H1 (cell line): Measurements from ENCODE around the gene PSMD9. TPM values are rescaled to one million over a fixed set of nuclear protein-coding genes. Genes with fewer than 3 reads are reported as not detected.

Source experiments
- CTCF ChIA-PET: fragments of 300-600 bp; sonication (Branson Sonifier 250); formaldehyde crosslinking; loops from one replicate; lab custom pipeline; 2021; ENCODE audit not compliant: partially characterized antibody; lab: Charles Lee
- POLR2A ChIA-PET: fragments of 300-600 bp; sonication (Branson Sonifier 250); formaldehyde crosslinking; loops from one replicate; lab custom pipeline; 2021; ENCODE audit warnings: inconsistent platforms; ENCODE audit not compliant: partially characterized antibody; lab: Charles Lee
- DNase-seq, 2 experiments: peaks; one replicate each; pipeline versions ENCODE4 v3.0.0 to v3.0.0-alpha.2; 2010 to 2022; ENCODE audit warnings: low spot score in 2 of 2, low read depth in 1 of 2, mixed read lengths in 1 of 2
- FAIRE-seq: peaks from 2 replicates; lab custom pipeline; 2011; peaks lifted over from hg19 to GRCh38; lab: Jason Lieb, UNC
- H2AFZ ChIP-seq: 2 replicates; pipeline ENCODE4 v1.8.1; 2012; ENCODE audit warnings: low read length, inconsistent platforms
- H2AK5ac ChIP-seq: 2 replicates; pipeline ENCODE4 v1.6.1; 2013; ENCODE audit warnings: low read depth, low read length
- H2BK120ac ChIP-seq: replicated peaks from 2 replicates; pipeline ENCODE3; 2013; ENCODE audit warnings: low read depth, low read length, inconsistent platforms
- H2BK12ac ChIP-seq: 2 replicates; pipeline ENCODE4 v1.6.1; 2013; ENCODE audit warnings: low read depth, low read length
- H2BK15ac ChIP-seq: 2 replicates; pipeline ENCODE4 v1.6.1; 2013; ENCODE audit warnings: low read length
- H2BK20ac ChIP-seq: 2 replicates; pipeline ENCODE4 v1.6.1; 2013; ENCODE audit warnings: low read length
- H2BK5ac ChIP-seq: 2 replicates; pipeline ENCODE4 v1.6.1; 2013; ENCODE audit warnings: low read depth, low read length
- H3K14ac ChIP-seq: 2 replicates; pipeline ENCODE4 v1.6.1; 2013; ENCODE audit warnings: inconsistent platforms; ENCODE audit not compliant: insufficient read length
- H3K18ac ChIP-seq: 2 replicates; pipeline ENCODE4 v1.6.1; 2013; ENCODE audit warnings: low read length; ENCODE audit errors: extremely low read depth
- H3K23ac ChIP-seq: 2 replicates; pipeline ENCODE4 v1.6.1; 2013; ENCODE audit warnings: inconsistent platforms; ENCODE audit not compliant: insufficient read length
- H3K23me2 ChIP-seq: 2 replicates; pipeline ENCODE4 v1.6.1; 2013; ENCODE audit warnings: low read depth, low read length
- H3K27ac ChIP-seq: 2 replicates; pipeline ENCODE4 v1.6.1; 2011; ENCODE audit warnings: low read depth, low read length, inconsistent platforms
- H3K27me3 ChIP-seq, 4 experiments: replicated peaks in 1 of 4; 1 replicate in 1 of 4; 2 replicates in 3 of 4; pipeline versions ENCODE4 v1.6.1 to v1.8.1; 2011 to 2013; ENCODE audit warnings: low read length in 3 of 4, mild to moderate bottlenecking in 3 of 4, inconsistent platforms in 2 of 4, mixed read lengths in 2 of 4, moderate library complexity in 1 of 4; ENCODE audit not compliant: control insufficient read depth in 3 of 4, insufficient read depth in 3 of 4; ENCODE audit errors: extremely low read depth in 1 of 4
- H3K36me3 ChIP-seq, 4 experiments: 2 replicates each; pipeline versions ENCODE4 v1.6.1 to v1.8.1; 2011 to 2013; ENCODE audit warnings: mild to moderate bottlenecking in 4 of 4, low read length in 3 of 4, moderate library complexity in 2 of 4, control low read depth in 1 of 4, inconsistent platforms in 1 of 4; ENCODE audit not compliant: insufficient read depth in 4 of 4, control insufficient read depth in 2 of 4
- H3K4ac ChIP-seq: replicated peaks from 2 replicates; pipeline ENCODE3; 2013; ENCODE audit warnings: low read length, low read depth, mixed read lengths, inconsistent platforms; ENCODE audit not compliant: insufficient read length
- H3K4me1 ChIP-seq, 4 experiments: replicated peaks in 1 of 4; 1 replicate in 1 of 4; 2 replicates in 3 of 4; pipeline versions ENCODE4 v1.6.1 to v1.8.1; 2011 to 2013; ENCODE audit warnings: low read length in 3 of 4, inconsistent platforms in 2 of 4, mixed read lengths in 1 of 4; ENCODE audit not compliant: insufficient read depth in 4 of 4, control insufficient read depth in 3 of 4
- H3K4me2 ChIP-seq, 2 experiments: 2 replicates each; pipeline versions ENCODE4 v1.6.1 to v1.8.1; 2011 to 2013; ENCODE audit warnings: low read depth in 2 of 2, low read length in 2 of 2, control low read depth in 1 of 2, inconsistent platforms in 1 of 2, mild to moderate bottlenecking in 1 of 2; ENCODE audit not compliant: insufficient read depth in 1 of 2
- H3K4me3 ChIP-seq, 4 experiments: fragments of 200-600, 300-600 bp in 1 of 4; sonication (generic), shearing (Covaris generic), sonication (Bioruptor Twin) in 1 of 4; 2 replicates each; pipeline versions ENCODE4 v1.5.1 to v1.8.1; 2011 to 2016; ENCODE audit warnings: low read length in 4 of 4, low read depth in 3 of 4, control low read depth in 2 of 4, inconsistent platforms in 2 of 4, mild to moderate bottlenecking in 2 of 4, mixed read lengths in 1 of 4, moderate library complexity in 1 of 4; ENCODE audit not compliant: insufficient read depth in 2 of 4; ENCODE audit errors: extremely low read depth in 1 of 4
- H3K56ac ChIP-seq: replicated peaks from 2 replicates; pipeline ENCODE3; 2013; ENCODE audit warnings: low read depth, mild to moderate bottlenecking, mixed read lengths, low read length, inconsistent platforms; ENCODE audit not compliant: insufficient read length
- H3K79me1 ChIP-seq: 2 replicates; pipeline ENCODE4 v1.6.1; 2013; ENCODE audit warnings: low read depth, low read length, control low read depth
- H3K79me2 ChIP-seq, 2 experiments: 2 replicates each; pipeline versions ENCODE4 v1.6.1 to v1.8.1; 2012 to 2013; ENCODE audit warnings: low read length in 2 of 2, mild to moderate bottlenecking in 2 of 2, inconsistent platforms in 1 of 2; ENCODE audit not compliant: insufficient read depth in 2 of 2, control insufficient read depth in 1 of 2
- H3K9ac ChIP-seq, 4 experiments: replicated peaks in 1 of 4; 1 replicate in 1 of 4; 2 replicates in 3 of 4; pipeline versions ENCODE4 v1.6.1 to v1.8.1; 2011 to 2013; ENCODE audit warnings: low read depth in 3 of 4, low read length in 3 of 4, control low read depth in 2 of 4, mild to moderate bottlenecking in 2 of 4, moderate library complexity in 2 of 4, inconsistent platforms in 1 of 4; ENCODE audit errors: extremely low read depth in 1 of 4
- H3K9me3 ChIP-seq, 2 experiments: 2 replicates each; pipeline versions ENCODE4 v1.6.1 to v1.8.1; 2012 to 2013; ENCODE audit warnings: mild to moderate bottlenecking in 2 of 2, moderate library complexity in 2 of 2, control low read depth in 1 of 2, inconsistent platforms in 1 of 2, low read depth in 1 of 2, low read length in 1 of 2, mixed read lengths in 1 of 2; ENCODE audit not compliant: insufficient read depth in 2 of 2
- H4K20me1 ChIP-seq, 2 experiments: replicated peaks in 1 of 2; 2 replicates each; pipeline versions ENCODE3 to v1.8.1; 2011 to 2013; ENCODE audit warnings: inconsistent platforms in 2 of 2, low read length in 2 of 2, mild to moderate bottlenecking in 1 of 2; ENCODE audit not compliant: insufficient read depth in 2 of 2, control insufficient read depth in 1 of 2
- H4K5ac ChIP-seq: 2 replicates; pipeline ENCODE4 v1.6.1; 2013; ENCODE audit warnings: low read length, low read depth, mixed read lengths, inconsistent platforms; ENCODE audit not compliant: insufficient read length
- H4K8ac ChIP-seq: 2 replicates; pipeline ENCODE4 v1.8.0; 2013; ENCODE audit warnings: mild to moderate bottlenecking, moderate library complexity, low read length, inconsistent platforms; ENCODE audit not compliant: insufficient read depth; ENCODE audit errors: extremely low read depth
- H4K91ac ChIP-seq: replicated peaks from 2 replicates; pipeline ENCODE3; 2013; ENCODE audit warnings: low read length, mixed read lengths, inconsistent platforms; ENCODE audit not compliant: insufficient read length
- RAD21 ChIP-seq, 2 experiments: IDR thresholded peaks in 1 of 2; conservative IDR thresholded peaks in 1 of 2; 2 replicates each; pipeline ENCODE4 v1.6.1; 2011; ENCODE audit warnings: low read depth in 2 of 2, low read length in 2 of 2, improper control_type of control experiment in 1 of 2, inconsistent platforms in 1 of 2, mild to moderate bottlenecking in 1 of 2, moderate library complexity in 1 of 2
- SIX5 ChIP-seq: IDR thresholded peaks from 2 replicates; pipeline ENCODE4 v1.6.1; 2011; ENCODE audit warnings: mild to moderate bottlenecking, low read depth, low read length
- WGBS, 2 experiments: shearing (Covaris generic) in 1 of 2; methylation state at CpG; one replicate each; pipeline versions ENCODE4 v1.1.6 to v1.1.7; 2013 to 2015; ENCODE audit warnings: low lambda C conversion rate in 2 of 2, mixed read lengths in 2 of 2, inconsistent platforms in 1 of 2, low coverage in 1 of 2, missing lambda C conversion rate in 1 of 2; ENCODE audit not compliant: insufficient replicate concordance in 2 of 2, insufficient coverage in 1 of 2, insufficient read length in 1 of 2; ENCODE audit errors: extremely low coverage in 1 of 2, missing lambda C conversion rate in 1 of 2; 5-methylcytosine and 5-hydroxymethylcytosine counted together
- polyA plus RNA-seq, 7 experiments: library from polyadenylated mRNA; depleted of rRNA in 3 of 7; stranded (reverse) in 5 of 7; unstranded in 2 of 7; fragments of >200 nt in 5 of 7; fragments of 200-250 nt in 2 of 7; gene quantifications; 1 replicate in 5 of 7; 2 replicates in 1 of 7; 4 replicates in 1 of 7; pipeline versions ENCODE4 v1.2.1 to v1.2.3, GENCODE V29; 2011 to 2013; ENCODE audit warnings: missing spikeins in 2 of 7, mixed read lengths in 2 of 7
- total RNA-seq: library from RNA; stranded (reverse); fragmentation: NEBNext Ultra II Directional; extraction: Animal tissue kit (Norgen Biotek cat#: 25700); gene quantifications from 2 replicates; pipeline ENCODE4 v1.2.1, GENCODE V29; 2021
- TF ChIP-seq, protein P1 (sequence below): IDR thresholded peaks from 2 replicates; pipeline ENCODE4 v1.6.1; 2012; ENCODE audit warnings: inconsistent platforms
- TF ChIP-seq, protein P2 (sequence below), 3 experiments: IDR thresholded peaks; 1 replicate in 2 of 3; 2 replicates in 1 of 3; pipeline versions ENCODE4 v1.5.1 to v1.6.1; 2011; ENCODE audit warnings: low read length in 3 of 3, mild to moderate bottlenecking in 3 of 3, inconsistent platforms in 2 of 3, low read depth in 1 of 3, moderate library complexity in 1 of 3; ENCODE audit not compliant: insufficient read depth in 1 of 3; ENCODE audit errors: control extremely low read depth in 1 of 3

Gene PSMD9
- total and polyA plus RNA-seq, 2 of the 8 experiments (the other 6 are each of a cell fraction or from before 2014, with no cell fraction given), result 28.8 to 36.1 TPM

- H2BK15ac ChIP-seq, result no peak overlapping the region
- H2BK20ac ChIP-seq, result peak overlapping the region; percentile 86; the same call in 1 of the 2 replicates
- no peak overlapping the region for H3K4me2 ChIP-seq
- no peak overlapping the region for H2BK5ac ChIP-seq
- no peak overlapping the region for H3K14ac ChIP-seq
- no peak overlapping the region for H2BK12ac ChIP-seq
- POLR2A ChIA-PET, result interaction anchor here (0.6 to 10.3 kb wide), 2 partner anchors 70 to 95 kb away, joined by 3 to 115 read pairs; partner anchors contain the start of genes RHOF and SETD1B
- peaks cover 0 to 11% (median 3%) of the 10 kb centered on the region in 4 experiments; a peak in 3 of 8 replicates for H3K36me3 ChIP-seq
- WGBS, 2 experiments, result 84% methylated on average over 7 of the region's 7 CpGs; no CpG with 5 or more reads in 1 of the 2 experiments
- H3K4me1 ChIP-seq, result peaks cover 0 to 2% (median under 1%) of the 10 kb centered on the region in 4 experiments; a peak in 3 of 7 replicates
- peaks cover 2 to 6% of the 10 kb centered on the region in 2 experiments for H4K20me1 ChIP-seq
- H3K79me2 ChIP-seq, result no peaks in the 10 kb centered on the region; a peak in 1 of 4 replicates
- no peaks in the 10 kb centered on the region for H3K79me1 ChIP-seq
- H4K91ac ChIP-seq, result no peak overlapping the region
- no peak overlapping the region for H2AFZ ChIP-seq
- H2AK5ac ChIP-seq, result no peak overlapping the region
- H3K18ac ChIP-seq, result no peak overlapping the region
- H3K9me3 ChIP-seq, result no peaks in the 10 kb centered on the region
- peaks cover 0 to 2% (median 1%) of the 10 kb centered on the region in 4 experiments; a peak in 3 of 7 replicates for H3K27me3 ChIP-seq
- H3K4me3 ChIP-seq, result no peak overlapping the region
- no peak overlapping the region for H4K8ac ChIP-seq
- DNase-seq (no peak), FAIRE-seq (no peak)
- H4K5ac ChIP-seq, result no peak overlapping the region
- H3K4ac ChIP-seq, result no peak overlapping the region
- no peak overlapping the region for H2BK120ac ChIP-seq
- no peak overlapping the region for H3K23ac ChIP-seq
- H3K9ac ChIP-seq, result no peak overlapping the region
- peaks cover under 1% of the 10 kb centered on the region for H3K23me2 ChIP-seq
- no peak overlapping the region for H3K56ac ChIP-seq
- CTCF ChIA-PET, result interaction anchor here (0.7 to 10.7 kb wide), 9 partner anchors 13 to 193 kb away, joined by 3 to 114 read pairs (median 4); partner anchors contain the start of gene RHOF
- TF ChIP-seq, protein P1, sequence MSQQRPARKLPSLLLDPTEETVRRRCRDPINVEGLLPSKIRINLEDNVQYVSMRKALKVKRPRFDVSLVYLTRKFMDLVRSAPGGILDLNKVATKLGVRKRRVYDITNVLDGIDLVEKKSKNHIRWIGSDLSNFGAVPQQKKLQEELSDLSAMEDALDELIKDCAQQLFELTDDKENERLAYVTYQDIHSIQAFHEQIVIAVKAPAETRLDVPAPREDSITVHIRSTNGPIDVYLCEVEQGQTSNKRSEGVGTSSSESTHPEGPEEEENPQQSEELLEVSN, result no peak
- TF ChIP-seq RAD21 (IDR thresholded peaks at IDR 0.05 in 1 of 2, conservative IDR thresholded peaks at IDR 0.05 in 1 of 2; ENCODE audit: low read depth in 2 of 2, low read length in 2 of 2) (peak; percentile 35 to 51; a peak in 3 of 4 replicates), SIX5 (no peak)
- TF ChIP-seq, protein P2, sequence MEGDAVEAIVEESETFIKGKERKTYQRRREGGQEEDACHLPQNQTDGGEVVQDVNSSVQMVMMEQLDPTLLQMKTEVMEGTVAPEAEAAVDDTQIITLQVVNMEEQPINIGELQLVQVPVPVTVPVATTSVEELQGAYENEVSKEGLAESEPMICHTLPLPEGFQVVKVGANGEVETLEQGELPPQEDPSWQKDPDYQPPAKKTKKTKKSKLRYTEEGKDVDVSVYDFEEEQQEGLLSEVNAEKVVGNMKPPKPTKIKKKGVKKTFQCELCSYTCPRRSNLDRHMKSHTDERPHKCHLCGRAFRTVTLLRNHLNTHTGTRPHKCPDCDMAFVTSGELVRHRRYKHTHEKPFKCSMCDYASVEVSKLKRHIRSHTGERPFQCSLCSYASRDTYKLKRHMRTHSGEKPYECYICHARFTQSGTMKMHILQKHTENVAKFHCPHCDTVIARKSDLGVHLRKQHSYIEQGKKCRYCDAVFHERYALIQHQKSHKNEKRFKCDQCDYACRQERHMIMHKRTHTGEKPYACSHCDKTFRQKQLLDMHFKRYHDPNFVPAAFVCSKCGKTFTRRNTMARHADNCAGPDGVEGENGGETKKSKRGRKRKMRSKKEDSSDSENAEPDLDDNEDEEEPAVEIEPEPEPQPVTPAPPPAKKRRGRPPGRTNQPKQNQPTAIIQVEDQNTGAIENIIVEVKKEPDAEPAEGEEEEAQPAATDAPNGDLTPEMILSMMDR (IDR thresholded peaks at IDR 0.05; ENCODE audit: control extremely low read depth in 1 of 3, insufficient read depth in 1 of 3, low read depth in 1 of 3, low read length in 3 of 3), result peak; percentile 15 to 49 (median 33)
- H3K27ac ChIP-seq, result no peak overlapping the region
Observed at GRCh38 chr12:121894633-121895032, 6.0 kb downstream of the PSMD9 start.
